Ascending aorta (tissue), 2 donors: Measurements from ENCODE around the gene CHRM4. TPM values are rescaled to one million over a fixed set of nuclear protein-coding genes. Genes with fewer than 3 reads are reported as not detected.

Experiments used
- DNase-seq, 2 donors: peaks; one replicate each; pipeline ENCODE4 v3.0.0-alpha.2; 2019; ENCODE audit warnings: low spot score in 2 of 2
- H3K27ac ChIP-seq, 2 donors: fragments of 200-600 bp; sonication (generic); one replicate each; pipeline ENCODE4 v1.5.1; 2016 to 2017; ENCODE audit warnings: mild to moderate bottlenecking in 1 of 2
- H3K27me3 ChIP-seq: fragments of 200-600 bp; sonication (generic); one replicate; pipeline ENCODE4 v1.5.1; 2017
- H3K36me3 ChIP-seq, 2 donors: fragments of 200-600 bp; sonication (generic); one replicate each; pipeline ENCODE4 v1.5.1; 2016
- H3K4me1 ChIP-seq, 2 donors: fragments of 200-600 bp; sonication (generic); one replicate each; pipeline ENCODE4 v1.5.1; 2016 to 2017; ENCODE audit warnings: mild to moderate bottlenecking in 1 of 2
- H3K4me3 ChIP-seq, 2 donors: fragments of 200-600 bp; sonication (generic); one replicate each; pipeline ENCODE4 v1.5.1; 2016 to 2017; ENCODE audit warnings: mild to moderate bottlenecking in 1 of 2
- H3K9me3 ChIP-seq, 2 donors: fragments of 200-600 bp; sonication (generic); one replicate each; pipeline ENCODE4 v1.5.1; 2016
- intact Hi-C: fragments of 100-400 bp; cut with DNase I; formaldehyde crosslinking; loops from one replicate; pipeline ENCODE4 v1.15.1; 2023
- total RNA-seq: library from RNA; depleted of rRNA; stranded (reverse); fragments of >200 nt; gene quantifications from one replicate; pipeline ENCODE4 v1.1.0, GENCODE V29; 2016
- TF ChIP-seq, protein P1 (sequence below), 3 experiments: fragments of 200-600 bp in 2 of 3; fragments of 450-650 bp in 1 of 3; sonication (generic) in 2 of 3; IDR thresholded peaks; one replicate each; pipeline ENCODE4 v1.5.1; 2016 to 2019; ENCODE audit warnings: antibody characterized with exemption in 3 of 3, mild to moderate bottlenecking in 1 of 3, moderate library complexity in 1 of 3

The CHRM4 gene
- total RNA-seq, 1 donor from 2014 or later: not detected

DNA sequence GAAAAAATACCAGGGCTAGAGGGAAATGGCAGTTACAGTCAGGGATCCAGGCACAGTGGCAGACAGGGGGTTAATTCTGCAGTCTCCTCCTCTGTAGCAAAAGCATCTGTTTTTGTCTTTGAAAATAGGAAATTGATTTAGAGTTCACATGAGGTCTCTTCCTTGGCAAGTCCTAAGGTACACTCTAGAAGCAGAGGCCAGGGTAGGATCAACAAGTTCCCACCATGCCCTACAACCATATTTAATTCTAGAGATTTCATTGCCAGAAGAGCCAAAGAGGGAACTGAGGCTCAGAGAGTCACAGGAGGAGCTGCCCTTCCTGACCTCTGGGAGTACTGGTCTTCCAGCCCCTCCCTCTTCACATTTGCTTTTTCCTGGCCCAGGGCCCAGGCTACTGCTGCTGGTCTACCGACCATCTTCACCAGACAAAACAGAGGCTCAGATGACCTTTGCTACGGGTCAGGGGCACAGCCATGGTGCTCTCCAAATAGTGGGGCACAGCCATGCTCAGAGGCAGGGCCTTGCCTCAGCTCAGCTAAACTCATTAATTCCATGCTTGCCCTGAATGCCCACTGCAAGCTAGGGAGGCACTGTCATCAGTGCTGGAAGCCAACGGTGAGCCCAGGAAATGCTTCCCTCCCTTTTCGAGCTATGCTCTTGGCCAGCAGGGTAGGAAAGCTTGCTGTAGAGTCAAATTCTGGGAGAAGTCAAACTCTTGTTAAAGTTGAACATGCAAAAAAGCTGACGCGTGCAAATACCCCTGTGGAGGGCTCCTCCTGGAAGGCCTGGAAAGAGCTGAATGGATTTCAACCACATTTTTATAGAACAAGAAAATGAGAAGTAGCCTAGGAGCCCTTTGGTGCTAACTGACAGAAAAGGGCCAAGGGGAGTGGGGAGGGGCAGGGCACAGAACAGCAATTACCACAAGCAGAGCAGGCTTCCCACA, 11.7 kb upstream of the CHRM4 start:
- no peak for DNase-seq
- Histone ChIP-seq H3K36me3 (peaks cover 23 to 62% of the 10 kb centered on the region in 2 donors), H3K4me1 (no peaks in the 10 kb centered on the region), H3K27me3 (no peaks in the 10 kb centered on the region), H3K9me3 (no peaks in the 10 kb centered on the region), H3K4me3 (no peak overlapping the region), H3K27ac (no peak overlapping the region)
- intact Hi-C loops: no loop called here
- TF ChIP-seq, protein P1, sequence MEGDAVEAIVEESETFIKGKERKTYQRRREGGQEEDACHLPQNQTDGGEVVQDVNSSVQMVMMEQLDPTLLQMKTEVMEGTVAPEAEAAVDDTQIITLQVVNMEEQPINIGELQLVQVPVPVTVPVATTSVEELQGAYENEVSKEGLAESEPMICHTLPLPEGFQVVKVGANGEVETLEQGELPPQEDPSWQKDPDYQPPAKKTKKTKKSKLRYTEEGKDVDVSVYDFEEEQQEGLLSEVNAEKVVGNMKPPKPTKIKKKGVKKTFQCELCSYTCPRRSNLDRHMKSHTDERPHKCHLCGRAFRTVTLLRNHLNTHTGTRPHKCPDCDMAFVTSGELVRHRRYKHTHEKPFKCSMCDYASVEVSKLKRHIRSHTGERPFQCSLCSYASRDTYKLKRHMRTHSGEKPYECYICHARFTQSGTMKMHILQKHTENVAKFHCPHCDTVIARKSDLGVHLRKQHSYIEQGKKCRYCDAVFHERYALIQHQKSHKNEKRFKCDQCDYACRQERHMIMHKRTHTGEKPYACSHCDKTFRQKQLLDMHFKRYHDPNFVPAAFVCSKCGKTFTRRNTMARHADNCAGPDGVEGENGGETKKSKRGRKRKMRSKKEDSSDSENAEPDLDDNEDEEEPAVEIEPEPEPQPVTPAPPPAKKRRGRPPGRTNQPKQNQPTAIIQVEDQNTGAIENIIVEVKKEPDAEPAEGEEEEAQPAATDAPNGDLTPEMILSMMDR (IDR thresholded peaks at IDR 0.05): no peak

DNA sequence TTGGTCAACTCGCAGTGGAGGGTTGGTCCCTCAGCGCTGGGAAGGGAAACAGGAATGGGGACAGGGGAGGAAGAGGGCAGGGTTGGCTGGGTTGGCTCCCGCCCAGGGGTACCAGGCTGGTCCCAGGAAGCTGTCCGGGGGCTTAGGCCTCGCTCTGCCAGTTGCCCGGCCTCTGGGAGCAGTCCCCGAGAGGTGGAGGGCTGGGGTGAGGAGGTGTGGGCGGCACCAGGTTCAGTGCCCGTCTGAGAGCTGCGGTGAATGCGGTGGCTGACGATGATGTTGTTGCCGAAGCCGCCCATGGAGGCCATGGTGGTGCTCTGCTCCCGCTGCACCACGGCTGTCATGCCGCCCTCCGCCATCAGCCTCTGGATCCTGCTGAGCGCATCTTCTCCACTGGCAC, 6.0 kb upstream of the CHRM4 start:
- intact Hi-C loops: no loop called here
- Histone ChIP-seq H3K9me3 (no peaks in the 10 kb centered on the region), H3K27me3 (no peaks in the 10 kb centered on the region), H3K4me3 (no peak overlapping the region), H3K4me1 (peaks cover 3 to 4% of the 10 kb centered on the region in 2 donors), H3K27ac (no peak overlapping the region), H3K36me3 (peaks cover 17 to 45% of the 10 kb centered on the region in 2 donors)
- TF ChIP-seq, protein P1 (IDR thresholded peaks at IDR 0.05): no peak
- DNase-seq: no peak

DNA sequence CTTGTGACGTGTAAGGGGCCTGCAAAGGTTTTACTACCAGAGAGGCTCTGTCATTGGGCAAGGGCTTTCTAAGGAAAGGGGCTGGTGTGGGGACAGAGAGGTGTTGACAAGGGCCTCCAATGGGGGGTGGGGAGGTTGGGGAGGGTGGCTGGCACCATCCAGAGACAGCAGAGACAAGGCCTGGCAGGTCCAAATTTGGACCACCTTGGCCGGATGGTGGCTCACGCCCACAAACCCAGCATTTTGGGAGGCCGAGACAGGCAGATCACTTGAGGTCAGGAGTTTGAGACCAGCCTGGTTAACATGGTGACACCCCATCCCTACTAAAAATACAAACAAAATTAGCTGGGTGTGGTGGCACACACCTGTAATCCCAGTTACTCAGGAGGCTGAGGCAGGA, 2.2 kb upstream of the CHRM4 start:
- intact Hi-C loops: loop anchor here (5.0 kb wide), 1 partner anchor 144 kb away; no protein-coding TSS in a partner anchor
- Histone ChIP-seq H3K36me3 (peaks cover 17 to 28% of the 10 kb centered on the region in 2 donors), H3K27ac (no peak overlapping the region), H3K27me3 (peaks cover 16% of the 10 kb centered on the region), H3K4me3 (no peak overlapping the region), H3K9me3 (no peaks in the 10 kb centered on the region), H3K4me1 (peaks cover 14 to 21% of the 10 kb centered on the region in 2 donors)
- DNase-seq: no peak
- TF ChIP-seq, protein P1 (IDR thresholded peaks at IDR 0.05): no peak

DNA sequence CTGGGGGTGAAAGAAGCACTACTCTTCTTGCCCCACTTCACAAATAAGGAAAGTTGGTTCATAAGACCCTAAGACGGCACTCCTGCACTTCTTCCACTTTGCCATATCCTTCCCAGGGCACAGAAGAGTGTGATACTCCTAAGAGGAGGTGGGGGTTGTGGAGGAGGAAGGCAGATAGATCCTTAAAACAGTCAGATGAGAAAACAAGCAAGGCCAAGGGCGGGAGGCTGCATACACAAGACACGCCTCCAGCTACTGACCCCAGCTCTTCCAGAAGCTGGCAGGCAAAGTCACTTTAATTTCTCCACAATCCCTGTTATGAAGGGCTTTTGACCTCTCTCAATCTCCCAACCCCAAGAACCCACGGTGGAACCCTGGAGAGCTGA, 1.6 kb upstream of the CHRM4 start:
- DNase-seq: no peak
- H3K4me3 ChIP-seq: peak overlapping the region in 1 of 2 donors; percentile 50
- peaks cover 14 to 21% of the 10 kb centered on the region in 2 donors for H3K4me1 ChIP-seq
- peaks cover 16% of the 10 kb centered on the region for H3K27me3 ChIP-seq
- TF ChIP-seq, protein P1 (IDR thresholded peaks at IDR 0.05): no peak
- H3K36me3 ChIP-seq: peaks cover 17 to 23% of the 10 kb centered on the region in 2 donors
- H3K9me3 ChIP-seq: no peaks in the 10 kb centered on the region
- no peak overlapping the region for H3K27ac ChIP-seq
- intact Hi-C loops: loop anchor here (5.0 kb wide), 1 partner anchor 144 kb away; no protein-coding TSS in a partner anchor

DNA sequence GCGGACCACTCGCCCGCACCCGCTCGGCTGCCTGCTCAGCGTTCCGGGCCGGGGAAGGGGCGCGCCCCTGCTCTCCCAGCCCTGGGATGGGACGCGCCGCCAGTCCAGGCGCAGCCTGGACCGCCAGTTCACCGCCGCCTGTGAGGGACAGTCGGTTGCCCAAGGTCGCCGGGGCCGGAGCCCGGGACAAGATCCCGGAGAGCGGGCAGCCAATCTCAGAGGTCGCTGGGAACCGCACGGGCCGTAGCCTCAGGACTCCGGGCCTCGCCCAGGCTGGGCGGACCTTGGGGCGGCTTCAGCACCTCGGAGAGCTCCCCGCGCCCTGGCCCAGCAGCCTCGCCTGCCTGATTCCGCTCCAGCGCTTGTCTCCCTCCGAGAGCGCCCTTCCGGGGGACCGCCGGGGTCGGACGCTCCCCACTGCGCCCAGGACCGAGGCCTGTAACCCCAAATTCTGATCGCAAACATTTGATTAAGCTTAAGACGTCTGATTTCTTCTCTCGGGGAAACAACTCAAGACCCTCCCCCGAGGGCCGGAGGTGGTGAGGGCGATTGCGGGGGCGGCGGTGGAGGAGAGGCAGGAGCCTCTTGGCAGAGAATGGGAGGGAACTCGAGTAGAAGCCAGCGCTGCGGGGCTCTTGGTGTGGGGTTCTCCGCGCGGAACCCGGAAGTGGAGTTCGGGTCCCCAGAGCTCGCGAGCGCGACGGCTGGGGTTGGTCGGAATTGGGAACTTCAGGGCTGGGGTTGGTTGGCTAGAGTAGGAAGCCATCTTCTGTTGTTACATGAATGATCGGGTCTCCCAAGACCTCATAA, 1.1 kb upstream of the CHRM4 start:
- H3K4me3 ChIP-seq: peak overlapping the region; percentile 48 to 50
- peak in 1 of 2 donors; percentile 84 for DNase-seq
- H3K4me1 ChIP-seq: peaks cover 14 to 21% of the 10 kb centered on the region in 2 donors
- H3K9me3 ChIP-seq: no peaks in the 10 kb centered on the region
- H3K27me3 ChIP-seq: peaks cover 16% of the 10 kb centered on the region
- peaks cover 12 to 17% of the 10 kb centered on the region in 2 donors for H3K36me3 ChIP-seq
- TF ChIP-seq, protein P1 (IDR thresholded peaks at IDR 0.05): no peak
- no peak overlapping the region for H3K27ac ChIP-seq
- intact Hi-C loops: loop anchor here (5.0 kb wide), 1 partner anchor 145 kb away; no protein-coding TSS in a partner anchor
